ENCODE results near the gene SNAI1.

- TF ChIP-seq TAF1 (IDR thresholded peaks at IDR 0.05; ENCODE audit: borderline replicate concordance, low read depth, low read length), result no peak
- no peak for TF ChIP-seq POLR2A (IDR thresholded peaks at IDR 0.05; ENCODE audit: low read depth, low read length)
- TF ChIP-seq POLR2AphosphoS5 (IDR thresholded peaks at IDR 0.05; ENCODE audit: low read depth, low read length), result no peak
Measured at GRCh38 chr20:49951151-49951550, 31.6 kb upstream of the SNAI1 start.

Data from GM12892 (cell line).